H1 (cell line): Measurements from ENCODE around the gene WDSUB1. TPM values are rescaled to one million over a fixed set of nuclear protein-coding genes. Genes with fewer than 3 reads are reported as not detected.

Experiments used
- SP1 ChIP-seq: IDR thresholded peaks from 2 replicates; pipeline ENCODE4 v1.6.1; 2011; ENCODE audit warnings: low read depth, low read length
- ZNF274 ChIP-seq: IDR thresholded peaks from 2 replicates; pipeline ENCODE4 v1.7.0; 2012; ENCODE audit warnings: low read length, borderline replicate concordance; ENCODE audit errors: extremely low read depth
- polyA plus RNA-seq, 7 experiments: library from polyadenylated mRNA; depleted of rRNA in 3 of 7; stranded (reverse) in 5 of 7; unstranded in 2 of 7; fragments of >200 nt in 5 of 7; fragments of 200-250 nt in 2 of 7; gene quantifications; 1 replicate in 5 of 7; 2 replicates in 1 of 7; 4 replicates in 1 of 7; pipeline versions ENCODE4 v1.2.1 to v1.2.3, GENCODE V29; 2011 to 2013; ENCODE audit warnings: missing spikeins in 2 of 7, mixed read lengths in 2 of 7
- total RNA-seq: library from RNA; stranded (reverse); fragmentation: NEBNext Ultra II Directional; extraction: Animal tissue kit (Norgen Biotek cat#: 25700); gene quantifications from 2 replicates; pipeline ENCODE4 v1.2.1, GENCODE V29; 2021

WDSUB1 gene
- total and polyA plus RNA-seq, 2 of the 8 experiments (the other 6 are each of a cell fraction or from before 2014, with no cell fraction given) = 5.5 to 8.0 TPM

DNA sequence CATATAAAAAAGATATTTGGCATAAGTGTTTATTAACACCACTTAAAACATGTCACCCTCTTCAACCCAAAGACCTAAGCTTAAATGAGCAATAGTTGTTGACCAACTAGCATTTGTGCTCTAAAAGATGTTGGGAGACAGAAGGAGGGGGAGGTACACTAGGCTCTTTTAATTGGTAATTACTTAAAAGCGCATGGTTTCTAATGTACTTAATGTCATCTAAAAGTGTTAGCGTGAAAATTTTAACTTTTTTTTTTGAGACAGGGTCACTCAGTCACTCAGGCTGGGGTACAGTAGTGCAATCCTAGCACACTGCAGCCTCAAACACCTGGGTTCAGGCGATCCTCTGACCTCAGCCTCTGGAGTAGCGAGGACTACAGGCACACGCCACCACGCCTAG lies 5.5 kb downstream of the WDSUB1 start (continued):
- TF ChIP-seq SP1 = no peak
- no peak for TF ChIP-seq ZNF274
